MG63 (cell line): ENCODE data around the gene C16orf90. TPM values are rescaled to one million over a fixed set of nuclear protein-coding genes. Genes with fewer than 3 reads are reported as not detected.

Source experiments
- DNase-seq: peaks from one replicate; pipeline ENCODE4 v3.0.0-alpha.2; 2020
- H3K27me3 ChIP-seq: fragments of 250-450 bp; sonication (Bioruptor Pico); 2 replicates; pipeline ENCODE4 v1.5.1; 2020; ENCODE audit warnings: mild to moderate bottlenecking, moderate library complexity
- H3K36me3 ChIP-seq: fragments of 250-450 bp; sonication (Bioruptor Pico); 2 replicates; pipeline ENCODE4 v1.5.1; 2020; ENCODE audit warnings: mild to moderate bottlenecking, moderate library complexity
- H3K4me3 ChIP-seq: fragments of 250-450 bp; sonication (Bioruptor Pico); 2 replicates; pipeline ENCODE4 v1.5.1; 2020; ENCODE audit warnings: mild to moderate bottlenecking, moderate library complexity
- H3K9me3 ChIP-seq: fragments of 250-450 bp; sonication (Bioruptor Pico); 2 replicates; pipeline ENCODE4 v1.5.1; 2020; ENCODE audit warnings: mild to moderate bottlenecking, moderate library complexity
- total RNA-seq: library from RNA; depleted of rRNA; stranded (reverse); fragments of >200 nt; shearing (Covaris generic); gene quantifications from 2 replicates; pipeline ENCODE4 v1.2.3, GENCODE V29; 2014; ENCODE audit warnings: low replicate concordance

C16orf90 gene
- total RNA-seq, 1 experiment from 2014 or later: not detected

DNA sequence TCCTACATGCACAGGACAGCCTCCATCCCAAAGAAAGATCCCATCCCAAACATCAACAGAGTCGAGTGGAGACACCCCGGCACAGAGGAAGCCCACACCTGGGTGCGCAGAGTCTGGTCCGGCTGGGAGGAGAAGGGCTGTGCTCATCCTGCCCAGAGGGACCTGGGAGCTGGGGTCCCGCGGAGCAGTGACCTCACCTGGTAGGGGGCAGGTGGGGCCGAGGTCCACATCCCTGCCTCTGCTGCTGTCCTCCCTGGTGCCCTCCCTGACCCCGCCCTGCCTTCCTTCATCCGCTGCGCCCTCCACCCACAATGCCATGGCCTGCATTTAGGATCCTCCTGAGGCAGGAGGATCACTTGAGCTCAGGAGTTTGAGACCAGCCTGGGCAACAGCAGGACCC is 2.9 kb downstream of the C16orf90 start:
- DNase-seq: no peak
- no peak overlapping the region for H3K4me3 ChIP-seq
- H3K27me3 ChIP-seq: no peaks in the 10 kb centered on the region
- peaks cover 7% of the 10 kb centered on the region for H3K36me3 ChIP-seq
- no peaks in the 10 kb centered on the region for H3K9me3 ChIP-seq

DNA sequence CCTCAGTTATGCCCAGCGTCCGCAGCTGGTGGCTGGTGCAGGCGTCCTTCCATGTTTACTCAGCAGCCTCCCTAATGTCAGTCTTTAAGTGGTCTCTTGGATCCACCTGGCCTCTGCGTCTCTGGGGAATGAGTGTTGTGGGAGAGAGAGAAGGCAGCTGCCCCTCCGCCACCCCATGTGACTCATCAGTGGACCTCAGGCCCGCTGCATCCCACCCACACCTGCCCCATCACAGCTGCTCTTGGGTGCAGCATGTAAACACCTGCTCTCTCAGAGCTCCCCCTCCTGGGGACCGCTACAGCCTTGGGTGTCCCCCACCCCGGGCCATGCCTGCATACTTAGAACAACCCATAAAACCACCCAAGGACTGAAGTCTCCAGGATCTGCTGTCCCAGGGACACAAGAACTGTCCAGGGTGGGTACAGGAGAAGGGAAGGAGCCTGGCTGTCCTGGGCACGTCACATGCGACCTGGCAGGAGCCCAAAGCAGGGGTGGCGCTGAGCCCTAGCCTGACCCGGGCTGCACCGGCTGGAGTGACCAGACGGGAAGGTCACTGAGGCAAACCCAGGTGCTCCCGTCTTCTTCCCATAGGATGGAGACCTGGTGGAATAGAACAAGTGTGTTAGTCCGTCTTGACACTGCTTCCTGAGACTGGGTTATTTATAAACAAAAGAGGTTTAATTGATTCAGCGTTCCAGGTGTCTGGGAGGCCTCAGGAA is 4.2 kb downstream of the C16orf90 start:
- H3K9me3 ChIP-seq: no peaks in the 10 kb centered on the region
- no peaks in the 10 kb centered on the region for H3K27me3 ChIP-seq
- H3K4me3 ChIP-seq: no peak overlapping the region
- DNase-seq: no peak
- peaks cover 16% of the 10 kb centered on the region for H3K36me3 ChIP-seq

DNA sequence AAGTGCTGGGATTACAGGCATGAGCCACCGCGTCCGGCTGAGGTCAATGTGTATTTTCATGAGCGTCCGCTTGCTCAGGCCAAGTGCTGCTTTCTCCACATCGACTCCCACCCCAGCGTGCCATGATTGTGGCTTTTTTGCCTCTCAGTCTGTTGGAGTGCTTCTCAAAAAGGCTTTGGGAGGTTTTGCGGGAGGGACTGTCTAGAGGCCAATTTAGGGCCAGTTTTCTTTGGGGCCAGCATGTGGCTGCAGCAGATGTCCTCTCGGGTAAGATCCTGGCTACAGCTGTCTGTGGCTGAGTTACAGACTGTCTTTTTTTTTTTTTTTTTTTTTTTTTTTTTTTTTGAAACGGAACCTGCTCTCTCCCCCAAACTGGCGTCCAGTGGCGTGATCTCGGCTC is 6.5 kb downstream of the C16orf90 start:
- Histone ChIP-seq H3K27me3 (no peaks in the 10 kb centered on the region), H3K9me3 (no peaks in the 10 kb centered on the region), H3K4me3 (no peak overlapping the region), H3K36me3 (peaks cover 30% of the 10 kb centered on the region)
- no peak for DNase-seq

DNA sequence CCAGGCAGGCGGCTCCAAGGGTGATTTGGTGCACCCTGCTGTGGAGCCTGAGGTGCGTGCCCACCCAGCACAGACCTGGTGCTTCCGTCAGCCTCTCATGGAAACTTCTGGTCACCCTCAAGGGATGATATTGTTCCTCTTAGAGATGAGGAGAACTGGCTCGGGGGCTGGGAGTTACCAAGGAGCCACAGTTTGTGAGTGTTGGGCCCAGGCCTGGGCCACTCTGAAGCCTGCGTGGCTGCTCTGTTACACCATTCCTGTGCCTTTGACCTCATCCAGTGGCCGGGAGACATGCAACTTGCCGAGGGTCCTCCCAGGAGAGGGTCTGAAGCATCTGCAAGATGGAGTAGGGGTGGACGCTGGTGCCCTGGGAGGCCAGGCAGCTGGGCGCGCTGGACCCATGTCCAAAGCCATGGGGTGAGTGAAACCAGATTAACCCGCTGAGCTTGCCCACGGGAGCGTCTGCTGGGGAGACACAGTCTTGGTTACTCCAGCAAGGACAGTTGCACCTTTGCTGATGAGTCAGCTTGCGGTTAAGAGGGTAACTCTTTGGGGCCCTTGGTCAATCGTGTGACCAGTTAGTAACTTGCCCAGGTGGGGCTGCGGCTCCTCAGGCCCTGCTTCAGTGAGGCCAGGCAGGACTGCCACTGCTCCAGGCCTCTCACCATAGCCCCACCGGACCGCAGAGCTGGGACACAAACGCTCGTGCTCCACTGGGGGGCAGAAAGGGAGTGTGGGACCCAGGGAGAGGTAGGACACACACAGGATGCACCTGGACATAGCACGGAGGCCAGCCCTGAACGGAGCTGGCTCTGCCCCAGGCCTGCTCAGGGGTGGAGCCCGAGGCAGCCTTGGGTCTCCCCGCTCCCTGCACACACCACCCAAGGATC is 7.5 kb downstream of the C16orf90 start:
- no peak for DNase-seq

DNA sequence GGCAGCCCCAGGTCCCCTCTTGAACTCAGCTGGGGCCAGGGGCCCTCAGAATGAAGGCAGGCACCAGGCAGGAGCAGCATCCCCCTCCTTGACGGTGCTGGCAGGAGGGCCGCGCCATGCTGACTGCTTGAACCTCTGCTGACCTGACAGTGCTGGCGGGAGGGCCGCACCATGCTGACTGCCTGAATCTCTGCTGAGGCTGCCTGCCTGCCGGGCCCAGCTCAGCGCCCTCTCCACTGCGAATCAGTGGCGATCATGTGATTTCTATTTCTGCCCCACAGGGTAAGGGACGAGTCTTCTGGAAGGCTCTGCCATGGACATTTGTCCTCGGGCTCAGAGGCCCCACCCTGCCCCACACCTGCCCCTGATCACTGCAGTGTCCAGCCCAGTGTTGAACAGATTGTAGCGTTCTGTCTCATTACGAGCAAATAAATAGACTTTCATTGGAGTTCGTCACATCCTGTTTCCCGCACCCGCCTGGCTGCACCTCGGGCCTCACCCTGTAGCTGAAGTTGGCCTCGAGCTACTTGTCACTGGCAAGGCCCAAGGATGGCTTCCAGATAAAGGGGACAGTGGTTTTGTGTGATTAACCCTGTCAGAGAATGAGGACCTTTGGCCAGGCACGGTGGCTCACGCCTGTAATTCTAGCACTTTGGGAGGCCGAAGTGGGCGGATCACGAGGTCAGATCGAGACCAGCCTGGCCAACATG is 8.6 kb downstream of the C16orf90 start:
- Histone ChIP-seq H3K4me3 (no peak overlapping the region), H3K27me3 (no peaks in the 10 kb centered on the region), H3K9me3 (no peaks in the 10 kb centered on the region), H3K36me3 (peaks cover 47% of the 10 kb centered on the region)
- no peak for DNase-seq

More for the DNA sequence above, 7.5 kb downstream of the C16orf90 start:
- H3K9me3 ChIP-seq: no peaks in the 10 kb centered on the region
- H3K4me3 ChIP-seq: no peak overlapping the region
- H3K36me3 ChIP-seq: peaks cover 40% of the 10 kb centered on the region
- no peaks in the 10 kb centered on the region for H3K27me3 ChIP-seq

DNA sequence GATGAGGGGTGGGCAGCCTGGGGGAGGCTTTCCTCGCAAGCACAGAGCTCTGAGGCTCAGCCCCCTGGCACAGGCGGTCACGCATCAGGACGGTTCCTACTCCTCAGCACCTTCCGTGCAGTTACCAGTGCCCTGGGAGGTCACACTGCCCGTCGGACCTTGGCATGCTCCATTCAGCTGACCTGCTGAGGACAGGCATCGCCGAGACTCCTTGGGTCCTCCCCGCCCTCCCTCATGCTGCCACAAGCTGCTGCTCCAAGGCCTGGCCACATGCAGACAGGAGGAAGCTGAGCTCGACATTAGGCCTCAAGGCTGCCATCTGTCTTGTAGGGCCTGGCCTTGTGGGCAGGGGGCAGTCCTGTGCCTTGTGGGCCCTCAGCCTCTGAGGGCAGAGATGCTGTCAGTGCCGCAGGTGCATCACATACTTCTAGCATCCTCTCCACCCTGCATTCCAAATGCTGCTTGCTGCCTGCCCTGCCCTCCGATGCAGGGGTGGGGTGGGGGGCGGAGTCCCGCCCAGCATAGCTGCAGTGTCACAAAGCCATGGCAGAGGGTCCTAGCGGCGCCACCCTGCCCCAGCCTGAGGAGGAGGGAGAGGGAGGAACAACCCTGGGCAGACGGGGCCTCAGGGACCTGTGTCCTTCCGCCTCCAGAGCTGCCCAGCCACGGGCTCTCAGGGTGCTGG is 9.3 kb downstream of the C16orf90 start:
- DNase-seq: no peak
- H3K36me3 ChIP-seq: peaks cover 54% of the 10 kb centered on the region
- H3K27me3 ChIP-seq: no peaks in the 10 kb centered on the region
- H3K9me3 ChIP-seq: no peaks in the 10 kb centered on the region
- no peak overlapping the region for H3K4me3 ChIP-seq

DNA sequence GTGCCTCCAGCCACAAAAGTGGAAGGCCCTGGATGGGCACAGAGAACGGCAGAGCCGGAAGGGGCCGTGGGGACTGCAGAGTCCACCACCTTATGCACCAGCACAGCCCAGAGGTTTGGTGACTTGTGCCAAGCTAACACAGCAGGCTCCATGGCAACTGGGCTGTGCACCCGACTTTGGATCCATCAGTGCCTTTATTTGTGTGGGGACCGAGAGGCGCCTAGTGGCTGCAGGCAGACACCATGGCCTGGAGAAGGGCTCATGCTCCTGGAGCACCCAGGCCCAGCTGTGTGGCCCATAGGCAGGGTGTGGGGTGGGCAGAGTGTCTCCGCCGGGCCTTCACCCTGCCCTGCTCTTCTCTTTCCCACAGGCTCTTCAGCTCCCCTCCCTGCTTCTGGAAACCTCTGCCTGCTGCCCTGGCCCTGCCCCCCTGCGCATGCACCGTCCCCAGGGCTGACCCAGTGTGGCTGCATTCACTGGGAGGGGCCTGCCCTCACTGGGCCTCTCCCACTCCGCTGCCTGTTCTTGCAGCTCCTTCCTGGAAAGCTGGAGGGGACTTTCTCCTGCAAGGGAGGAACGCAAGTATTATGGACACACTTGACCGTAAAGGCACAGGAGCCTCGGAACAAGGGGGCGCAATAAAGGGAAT is 10.1 kb downstream of the C16orf90 start:
- Histone ChIP-seq H3K4me3 (no peak overlapping the region), H3K36me3 (peaks cover 59% of the 10 kb centered on the region), H3K27me3 (no peaks in the 10 kb centered on the region), H3K9me3 (no peaks in the 10 kb centered on the region)
- DNase-seq: no peak

DNA sequence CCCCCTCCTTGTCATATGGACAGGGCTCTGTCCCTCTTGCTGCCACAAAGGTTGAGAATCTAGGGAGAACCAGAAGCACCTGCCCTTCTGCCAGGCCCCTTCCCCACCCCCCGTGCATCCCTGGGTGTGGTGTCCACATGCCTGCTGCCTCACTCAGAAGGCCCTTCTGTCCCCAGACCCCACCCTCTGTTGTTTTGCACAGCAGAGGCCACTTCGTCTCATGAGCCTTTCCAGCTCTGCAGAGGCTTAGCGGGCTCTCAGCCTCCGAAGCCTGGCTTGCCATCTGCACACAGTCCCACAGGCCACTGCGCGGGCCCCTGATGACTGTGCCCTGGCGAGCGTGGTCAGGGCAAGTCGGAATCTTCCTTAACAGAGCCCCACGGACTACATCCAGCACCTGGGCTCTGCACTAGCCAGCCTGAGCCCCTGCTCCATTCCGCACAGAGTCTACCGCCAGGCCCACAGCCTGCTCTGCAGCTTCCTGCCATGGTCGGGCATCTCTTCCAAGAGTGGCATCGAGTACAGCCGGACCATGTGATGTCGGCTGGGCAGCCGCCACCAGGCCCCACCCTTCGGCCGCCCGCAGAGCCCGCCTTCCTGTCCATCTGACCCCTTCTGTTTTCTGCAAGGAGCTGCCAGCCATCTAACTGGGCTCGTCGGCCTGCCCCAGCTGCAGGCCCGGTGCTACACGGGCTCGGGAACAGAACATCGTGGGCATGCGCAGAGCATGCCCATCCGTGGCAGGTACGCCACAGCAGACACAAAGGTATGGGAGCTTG is 10.8 kb downstream of the C16orf90 start:
- no peak overlapping the region for H3K4me3 ChIP-seq
- H3K9me3 ChIP-seq: no peaks in the 10 kb centered on the region
- no peaks in the 10 kb centered on the region for H3K27me3 ChIP-seq
- DNase-seq: no peak
- H3K36me3 ChIP-seq: peaks cover 65% of the 10 kb centered on the region

DNA sequence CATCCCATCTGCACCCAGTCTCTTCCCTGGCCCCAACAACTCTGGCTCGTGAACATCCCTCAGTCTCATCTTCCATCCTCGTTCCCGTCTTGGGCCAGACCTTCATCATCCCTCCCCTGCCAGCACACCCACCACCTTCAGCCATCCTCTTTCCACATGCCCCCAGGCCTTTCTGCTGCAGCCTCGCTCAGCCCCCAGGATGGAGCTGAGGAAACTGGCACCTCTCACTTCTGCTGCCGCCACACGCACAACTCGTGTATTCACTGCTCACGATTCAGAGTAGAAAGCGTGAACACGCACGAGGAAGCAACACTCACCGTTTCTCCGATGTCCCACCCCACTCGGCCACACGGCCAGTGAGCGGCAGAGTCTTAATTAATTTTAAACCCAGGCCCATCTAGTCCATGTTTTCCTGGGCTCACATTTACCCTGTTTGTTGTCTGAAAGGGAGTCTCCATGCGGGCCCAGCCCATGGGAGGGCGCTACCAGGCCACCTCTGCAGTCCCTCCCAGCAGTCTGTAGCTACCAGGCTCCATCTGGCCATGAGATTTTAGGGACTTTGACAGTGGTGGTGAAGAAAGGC is 12.5 kb downstream of the C16orf90 start:
- H3K4me3 ChIP-seq: no peak overlapping the region
- no peak for DNase-seq
- H3K27me3 ChIP-seq: no peaks in the 10 kb centered on the region
- peaks cover 72% of the 10 kb centered on the region for H3K36me3 ChIP-seq
- no peaks in the 10 kb centered on the region for H3K9me3 ChIP-seq

DNA sequence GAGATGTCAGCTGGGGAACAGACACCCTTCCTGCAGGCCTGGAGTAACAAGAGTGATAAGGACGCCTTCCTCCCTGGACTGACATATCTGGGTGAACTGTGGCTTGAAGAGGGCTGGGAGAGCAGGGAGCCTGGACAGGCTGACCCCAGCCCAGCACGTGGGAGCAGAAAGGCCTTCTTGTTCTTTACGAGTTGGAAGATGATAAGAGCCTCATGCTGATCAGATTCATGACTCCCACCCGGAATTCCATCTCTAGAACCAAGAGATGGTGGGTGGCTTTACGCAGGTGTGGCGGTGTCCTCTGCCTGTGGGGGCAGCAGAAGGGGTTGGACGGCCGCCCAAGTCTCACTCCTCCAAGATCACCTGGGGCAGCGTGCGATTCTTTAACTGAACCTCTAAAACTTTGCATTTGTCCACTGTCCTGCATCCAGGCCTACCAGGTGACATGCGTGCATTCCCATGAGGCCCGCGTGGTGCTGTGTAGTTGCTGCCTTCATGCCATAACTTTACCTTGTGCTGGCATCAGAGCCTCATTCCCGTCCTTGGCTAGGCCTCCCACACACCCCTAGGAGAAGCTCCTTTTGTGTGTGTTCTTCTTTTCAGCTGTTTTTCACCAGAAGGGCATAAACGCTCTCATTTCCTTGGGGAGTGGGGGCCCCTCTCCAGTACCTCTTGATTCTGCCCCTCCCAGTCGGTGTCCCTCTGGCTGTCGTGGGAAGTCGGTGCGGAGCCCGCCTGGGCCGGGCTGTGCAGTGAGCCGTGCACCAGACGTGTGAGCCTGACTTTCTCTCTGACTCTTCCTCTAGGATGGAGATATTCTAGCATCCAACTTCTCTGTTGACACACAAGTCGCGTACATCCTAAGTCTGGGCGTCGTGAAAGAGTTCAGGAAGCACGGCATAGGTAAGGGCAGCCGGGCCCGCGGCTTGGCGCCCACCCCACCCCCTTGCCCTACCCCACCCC is 13.3 kb downstream of the C16orf90 start:
- H3K4me3 ChIP-seq: no peak overlapping the region
- no peak for DNase-seq
- no peaks in the 10 kb centered on the region for H3K9me3 ChIP-seq
- peaks cover 67% of the 10 kb centered on the region for H3K36me3 ChIP-seq
- H3K27me3 ChIP-seq: no peaks in the 10 kb centered on the region

DNA sequence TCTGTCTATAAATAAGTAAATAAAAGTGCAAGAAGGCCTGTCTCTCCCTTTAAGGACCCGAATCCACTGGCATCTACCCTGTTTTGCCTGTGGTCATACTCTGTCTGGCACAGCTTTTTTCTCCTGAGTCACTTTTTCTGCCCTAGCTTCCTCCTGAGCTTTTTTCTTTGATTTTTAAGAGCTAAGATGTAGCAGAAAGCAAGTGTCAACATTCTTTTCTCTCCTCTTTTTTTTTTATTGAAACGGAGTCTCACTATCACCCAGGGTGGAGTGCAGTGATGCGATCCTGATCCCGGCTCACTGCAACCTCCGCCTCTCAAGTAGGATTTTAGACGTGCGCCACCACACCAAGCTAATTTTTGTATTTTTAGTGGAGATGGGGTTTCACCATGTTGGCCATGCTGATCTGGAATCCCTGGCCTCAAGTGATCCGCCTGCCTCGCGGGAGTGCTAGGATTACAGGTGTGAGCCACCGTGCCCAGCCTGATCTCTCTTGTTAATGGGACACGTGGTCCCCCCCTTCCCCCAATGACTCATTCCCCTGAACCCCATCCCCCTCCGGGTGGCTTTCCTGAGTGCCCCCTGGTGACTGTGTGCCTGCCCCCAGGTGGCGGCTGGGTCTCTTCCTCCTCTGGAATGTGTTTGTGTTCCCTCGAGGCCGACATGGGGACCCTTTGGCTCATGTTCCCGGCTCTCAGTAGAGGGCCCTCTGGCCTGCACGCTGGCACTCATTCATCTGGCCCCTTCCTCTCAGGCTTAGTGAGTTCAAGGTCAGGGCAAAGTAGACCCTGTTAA is 14.2 kb downstream of the C16orf90 start:
- DNase-seq: no peak
- Histone ChIP-seq H3K9me3 (no peaks in the 10 kb centered on the region), H3K27me3 (no peaks in the 10 kb centered on the region), H3K4me3 (no peak overlapping the region), H3K36me3 (peaks cover 62% of the 10 kb centered on the region)

DNA sequence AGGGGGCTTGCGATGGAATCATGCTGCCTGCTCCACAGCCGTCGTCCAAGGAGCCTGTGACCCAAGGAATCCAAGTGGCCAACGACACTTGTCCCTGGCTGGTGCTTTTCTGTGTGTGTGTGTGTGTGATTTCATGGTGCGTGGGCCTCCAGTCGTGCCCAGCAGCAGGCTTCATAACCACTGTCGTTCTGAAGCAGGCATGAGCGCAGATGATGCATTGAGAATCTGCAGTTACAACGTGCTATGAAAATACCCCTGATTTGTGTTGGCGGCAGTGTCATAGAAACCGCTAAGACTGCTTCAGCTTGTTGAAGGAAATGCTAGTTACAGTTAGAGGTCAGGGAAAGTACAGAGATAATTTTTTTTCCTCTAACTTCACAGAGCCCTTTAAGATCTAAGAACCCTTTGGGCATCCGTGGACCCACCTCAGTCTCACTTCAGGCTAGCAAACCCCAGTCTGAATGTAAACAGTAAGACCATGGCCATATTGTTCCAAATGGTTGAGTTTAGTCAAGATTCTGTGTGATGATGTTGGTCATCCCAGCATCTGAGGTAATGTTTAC is 15.6 kb downstream of the C16orf90 start:
- Histone ChIP-seq H3K4me3 (no peak overlapping the region), H3K27me3 (no peaks in the 10 kb centered on the region), H3K9me3 (no peaks in the 10 kb centered on the region), H3K36me3 (peaks cover 58% of the 10 kb centered on the region)
- DNase-seq: no peak

DNA sequence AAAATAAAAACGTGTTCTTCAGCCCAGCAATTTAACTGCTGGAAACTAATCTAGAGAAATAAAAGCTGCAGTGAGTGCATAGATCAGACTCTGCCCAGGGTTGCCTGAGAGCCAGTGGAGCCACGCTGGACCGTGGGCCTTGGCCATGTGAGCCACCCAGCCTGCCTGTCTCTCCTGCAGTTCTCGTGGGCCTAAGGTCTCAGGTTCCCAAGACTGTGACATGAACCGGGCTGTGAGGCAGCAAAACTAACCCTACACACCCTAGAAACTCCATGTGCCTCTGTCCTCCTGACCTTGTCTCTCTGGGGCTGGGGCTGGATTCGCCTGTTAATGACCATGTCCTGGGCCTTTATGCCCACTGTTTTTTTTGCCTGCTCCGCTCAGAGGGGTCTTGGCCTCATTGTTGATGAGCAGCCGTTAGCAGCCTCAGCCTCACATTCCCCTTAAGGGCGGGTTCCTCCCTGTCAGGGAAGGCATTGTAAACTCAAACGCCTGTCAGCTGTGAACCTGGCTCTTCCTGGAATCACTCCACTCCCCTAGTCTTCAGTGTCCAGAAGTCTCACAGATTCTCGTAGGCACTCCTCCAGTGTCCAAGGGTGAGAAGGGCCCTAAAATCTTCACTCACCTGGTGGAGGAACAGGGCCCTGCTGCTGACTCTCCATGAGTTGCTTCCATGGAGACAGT is 16.9 kb downstream of the C16orf90 start:
- no peak overlapping the region for H3K4me3 ChIP-seq
- no peaks in the 10 kb centered on the region for H3K9me3 ChIP-seq
- DNase-seq: no peak
- H3K36me3 ChIP-seq: peaks cover 52% of the 10 kb centered on the region
- H3K27me3 ChIP-seq: no peaks in the 10 kb centered on the region
